HepG2 (cell line): ENCODE data around the gene RPLP1. TPM values are rescaled to one million over a fixed set of nuclear protein-coding genes. Genes with fewer than 3 reads are reported as not detected.
A peak's percentile ranks its signal among the peaks of the same experiment; 100 is the strongest.

Experiments
- FOXO1 ChIP-seq: sonication (generic); formaldehyde crosslinking; IDR thresholded peaks from 2 replicates; pipeline ENCODE4 v1.4.0; 2020; ENCODE audit warnings: missing genetic modification reagents
- KMT2B ChIP-seq: IDR thresholded peaks from 2 replicates; pipeline ENCODE4 v1.6.1; 2016; ENCODE audit warnings: missing genetic modification reagents, missing compliant biosample characterization
- LBX2 ChIP-seq: sonication (generic); formaldehyde crosslinking; IDR thresholded peaks from 2 replicates; pipeline ENCODE4 v1.5.0; 2020; ENCODE audit warnings: missing genetic modification reagents, mild to moderate bottlenecking, borderline replicate concordance
- MED1 ChIP-seq: sonication (generic); formaldehyde crosslinking; IDR thresholded peaks from 2 replicates; pipeline ENCODE4 v1.4.0; 2020; ENCODE audit warnings: missing genetic modification reagents
- NFAT5 ChIP-seq: sonication (generic); formaldehyde crosslinking; IDR thresholded peaks from 2 replicates; pipeline ENCODE4 v1.4.0; 2020; ENCODE audit warnings: missing genetic modification reagents
- PATZ1 ChIP-seq: sonication (generic); formaldehyde crosslinking; IDR thresholded peaks from 2 replicates; pipeline ENCODE4 v1.4.0; 2020; ENCODE audit warnings: missing genetic modification reagents
- PBX3 ChIP-seq: sonication (generic); formaldehyde crosslinking; IDR thresholded peaks from 2 replicates; pipeline ENCODE4 v1.8.1; 2023; ENCODE audit warnings: missing genetic modification reagents, inconsistent platforms, borderline replicate concordance
- PHF21A ChIP-seq: sonication (generic); formaldehyde crosslinking; IDR thresholded peaks from 2 replicates; pipeline ENCODE4 v1.5.0; 2020; ENCODE audit warnings: mild to moderate bottlenecking, missing genetic modification reagents
- RBAK ChIP-seq: sonication (generic); formaldehyde crosslinking; IDR thresholded peaks from 2 replicates; pipeline ENCODE4 v1.5.1; 2020; ENCODE audit warnings: mild to moderate bottlenecking, missing genetic modification reagents
- ZNF232 ChIP-seq: sonication (generic); formaldehyde crosslinking; IDR thresholded peaks from 2 replicates; pipeline ENCODE4 v1.4.0; 2020; ENCODE audit warnings: missing genetic modification reagents, borderline replicate concordance
- ZNF296 ChIP-seq: sonication (generic); formaldehyde crosslinking; conservative IDR thresholded peaks from 2 replicates; pipeline ENCODE4 v1.5.0; 2020; ENCODE audit warnings: mild to moderate bottlenecking, missing genetic modification reagents
- ZNF34 ChIP-seq: sonication (generic); formaldehyde crosslinking; IDR thresholded peaks from 2 replicates; pipeline ENCODE4 v1.4.0; 2020; ENCODE audit warnings: mild to moderate bottlenecking, missing genetic modification reagents, borderline replicate concordance
- ZNF616 ChIP-seq: sonication (generic); formaldehyde crosslinking; IDR thresholded peaks from 2 replicates; pipeline ENCODE4 v1.5.0; 2020; ENCODE audit warnings: low read depth, mild to moderate bottlenecking, missing genetic modification reagents
- ZNF687 ChIP-seq: sonication (generic); formaldehyde crosslinking; IDR thresholded peaks from 2 replicates; pipeline ENCODE4 v1.5.1; 2020; ENCODE audit warnings: mild to moderate bottlenecking, missing genetic modification reagents, moderate library complexity
- ZNF772 ChIP-seq: sonication (generic); formaldehyde crosslinking; IDR thresholded peaks from 2 replicates; pipeline ENCODE4 v1.5.0; 2020; ENCODE audit warnings: mild to moderate bottlenecking, missing genetic modification reagents
- polyA plus RNA-seq, 8 experiments: library from polyadenylated mRNA; depleted of rRNA in 3 of 8; stranded (reverse) in 7 of 8; unstranded in 1 of 8; fragments of >200 nt; fragmentation: Illumina TruSeq in 4 of 8; extraction: Trizol in 4 of 8; gene quantifications; 2 replicates each; pipeline versions ENCODE4 v1.2.1 to v1.2.3, GENCODE V29; 2011 to 2016; ENCODE audit warnings: low read depth in 4 of 8, missing spikeins in 1 of 8, mixed read lengths in 1 of 8; ENCODE audit not compliant: insufficient read depth in 1 of 8
- total RNA-seq, 5 experiments: library from RNA; depleted of rRNA; stranded (reverse); fragments of >200 nt; fragmentation: Illumina TruSeq; extraction: Trizol; gene quantifications; 2 replicates each; pipeline ENCODE4 v1.2.3, GENCODE V29; 2016; ENCODE audit warnings: low read depth in 1 of 5

The RPLP1 gene
- total and polyA plus RNA-seq, 2 of the 13 experiments (the other 11 are each of a cell fraction or from before 2014, with no cell fraction given) = 817 to 929 TPM

- no peak for TF ChIP-seq PATZ1
- TF ChIP-seq LBX2 (CRISPR knock-in tag) = no peak
- TF ChIP-seq RBAK (CRISPR knock-in tag) = no peak
- no peak; the same call in 1 of the 2 replicates for TF ChIP-seq KMT2B (CRISPR knock-in tag)
- no peak for TF ChIP-seq MED1 (CRISPR knock-in tag)
- TF ChIP-seq PHF21A (CRISPR knock-in tag) = peak; percentile 96
- no peak for TF ChIP-seq ZNF772 (CRISPR knock-in tag)
- no peak; the same call in 1 of the 2 replicates for TF ChIP-seq ZNF687 (CRISPR knock-in tag)
- no peak for TF ChIP-seq FOXO1 (CRISPR knock-in tag)
- 0 out of 2 replicates have a peak, but pooled peaks have one; percentile 14 for TF ChIP-seq ZNF296 (CRISPR knock-in tag)
- TF ChIP-seq NFAT5 (CRISPR knock-in tag) = no peak
- TF ChIP-seq PBX3 (CRISPR knock-in tag) = no peak
- TF ChIP-seq ZNF616 (CRISPR knock-in tag) = no peak; the same call in 1 of the 2 replicates
- no peak for TF ChIP-seq ZNF34 (CRISPR knock-in tag)
- TF ChIP-seq ZNF232 = no peak
Measured at GRCh38 chr15:69451951-69452691, 497 bp upstream of the RPLP1 start (continued).
